HepG2 (cell line): Measurements from ENCODE around the gene PPIB. TPM values are rescaled to one million over a fixed set of nuclear protein-coding genes. Genes with fewer than 3 reads are reported as not detected.

Experiments
- ADNP ChIP-seq: sonication (generic); formaldehyde crosslinking; IDR thresholded peaks from 2 replicates; pipeline ENCODE4 v1.4.0; 2020; ENCODE audit warnings: missing genetic modification reagents
- ARID2 ChIP-seq: sonication (generic); formaldehyde crosslinking; IDR thresholded peaks from 2 replicates; pipeline ENCODE4 v1.8.1; 2022; ENCODE audit warnings: mild to moderate bottlenecking, missing genetic modification reagents, borderline replicate concordance
- FOXA3 ChIP-seq: IDR thresholded peaks from 2 replicates; pipeline ENCODE4 v1.6.1; 2016; ENCODE audit warnings: missing genetic modification reagents, missing compliant biosample characterization
- IKZF4 ChIP-seq: sonication (generic); formaldehyde crosslinking; IDR thresholded peaks from 2 replicates; pipeline ENCODE4 v1.5.1; 2020; ENCODE audit warnings: borderline replicate concordance, mild to moderate bottlenecking, low read depth, missing genetic modification reagents; ENCODE audit errors: not compliant biosample characterization
- MXD4 ChIP-seq: IDR thresholded peaks from 2 replicates; pipeline ENCODE4 v1.6.1; 2016; ENCODE audit warnings: mild to moderate bottlenecking, missing biosample characterization, missing genetic modification reagents
- PHF20 ChIP-seq: sonication (generic); formaldehyde crosslinking; IDR thresholded peaks from 2 replicates; pipeline ENCODE4 v1.5.0; 2020; ENCODE audit warnings: mild to moderate bottlenecking, missing genetic modification reagents
- ZNF367 ChIP-seq: sonication (generic); formaldehyde crosslinking; IDR thresholded peaks from 2 replicates; pipeline ENCODE4 v1.4.0; 2020; ENCODE audit warnings: missing genetic modification reagents, borderline replicate concordance
- ZNF589 ChIP-seq: sonication (generic); formaldehyde crosslinking; conservative IDR thresholded peaks from 2 replicates; pipeline ENCODE4 v1.8.0; 2022; ENCODE audit warnings: mild to moderate bottlenecking, moderate library complexity, missing genetic modification reagents
- ZNF614 ChIP-seq: IDR thresholded peaks from 2 replicates; pipeline ENCODE4 v1.6.1; 2018; ENCODE audit warnings: missing biosample characterization, missing genetic modification reagents, inconsistent platforms, borderline replicate concordance
- ZNF652 ChIP-seq: IDR thresholded peaks from 2 replicates; pipeline ENCODE4 v1.6.1; 2016; ENCODE audit warnings: low read depth, borderline replicate concordance
- ZNF780A ChIP-seq: sonication (generic); formaldehyde crosslinking; IDR thresholded peaks from 2 replicates; pipeline ENCODE4 v1.8.0; 2022; ENCODE audit warnings: mild to moderate bottlenecking, missing genetic modification reagents, moderate library complexity
- polyA plus RNA-seq, 8 experiments: library from polyadenylated mRNA; depleted of rRNA in 3 of 8; stranded (reverse) in 7 of 8; unstranded in 1 of 8; fragments of >200 nt; fragmentation: Illumina TruSeq in 4 of 8; extraction: Trizol in 4 of 8; gene quantifications; 2 replicates each; pipeline versions ENCODE4 v1.2.1 to v1.2.3, GENCODE V29; 2011 to 2016; ENCODE audit warnings: low read depth in 4 of 8, missing spikeins in 1 of 8, mixed read lengths in 1 of 8; ENCODE audit not compliant: insufficient read depth in 1 of 8
- total RNA-seq, 5 experiments: library from RNA; depleted of rRNA; stranded (reverse); fragments of >200 nt; fragmentation: Illumina TruSeq; extraction: Trizol; gene quantifications; 2 replicates each; pipeline ENCODE4 v1.2.3, GENCODE V29; 2016; ENCODE audit warnings: low read depth in 1 of 5
- TF ChIP-seq, protein P1 (sequence below): sonication (generic); formaldehyde crosslinking; IDR thresholded peaks from 2 replicates; pipeline ENCODE4 v1.5.0; 2020; ENCODE audit warnings: missing genetic modification reagents, mild to moderate bottlenecking, borderline replicate concordance
- TF ChIP-seq, protein P2 (sequence below): sonication (generic); formaldehyde crosslinking; IDR thresholded peaks from 2 replicates; pipeline ENCODE4 v1.4.0; 2020; ENCODE audit warnings: missing genetic modification reagents
- TF ChIP-seq, protein P3 (sequence below): fragments of 450-650 bp; IDR thresholded peaks from 2 replicates; pipeline ENCODE4 v1.6.1; 2017; ENCODE audit warnings: mild to moderate bottlenecking
- TF ChIP-seq, protein P4 (sequence below): sonication (generic); formaldehyde crosslinking; IDR thresholded peaks from 2 replicates; pipeline ENCODE4 v1.8.1; 2023; ENCODE audit warnings: mild to moderate bottlenecking, missing genetic modification reagents
- TF ChIP-seq, protein P5 (sequence below): sonication (generic); formaldehyde crosslinking; IDR thresholded peaks from 2 replicates; pipeline ENCODE4 v1.5.0; 2020; ENCODE audit warnings: mild to moderate bottlenecking, missing genetic modification reagents

Gene PPIB
- total and polyA plus RNA-seq, 2 of the 13 experiments (the other 11 are each of a cell fraction or from before 2014, with no cell fraction given): 780 to 882 TPM

DNA sequence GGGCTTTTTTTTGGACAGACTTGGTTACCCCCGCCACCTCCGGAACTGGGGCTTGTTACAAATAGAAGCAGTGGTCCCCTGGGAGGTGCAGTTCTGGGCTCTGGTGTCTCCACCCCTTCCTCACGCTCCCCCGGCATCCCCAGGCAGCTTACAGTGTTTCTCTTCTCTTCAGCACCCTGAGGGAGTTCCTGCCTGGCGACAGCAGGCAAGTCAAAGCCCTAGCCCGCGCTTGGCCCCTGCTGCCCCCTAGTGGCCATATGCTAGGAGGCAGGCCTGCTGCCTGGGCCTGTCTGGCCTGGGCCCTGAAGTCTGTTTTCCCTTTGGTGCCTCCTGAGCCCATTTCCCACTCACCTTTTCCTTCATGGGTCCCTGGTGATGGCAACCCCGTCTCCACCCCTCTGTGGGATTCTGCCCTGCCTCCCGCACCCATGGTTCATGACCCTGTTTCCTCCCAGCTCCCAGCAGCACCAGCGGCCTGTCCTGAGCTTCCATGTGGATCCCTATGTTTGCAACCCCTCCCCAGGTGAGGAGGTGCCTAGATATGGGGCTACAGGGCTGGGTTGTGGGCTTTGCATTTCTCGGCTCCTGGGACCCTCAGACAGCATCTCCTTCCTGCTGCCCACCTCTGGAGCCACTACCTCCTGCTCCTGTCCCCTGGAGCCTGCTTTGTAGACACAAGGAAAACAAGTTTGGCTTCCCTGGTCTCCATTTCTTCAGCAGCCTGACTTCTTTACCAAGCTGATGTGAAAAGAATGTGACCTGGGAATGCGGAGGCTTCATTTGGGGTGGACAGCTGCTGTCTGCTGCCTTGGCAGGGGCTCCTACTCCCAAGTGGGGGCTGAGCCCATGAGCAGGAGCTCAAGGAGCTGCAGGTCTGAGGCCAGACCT lies 9.1 kb downstream of the PPIB start (continued):
- TF ChIP-seq, protein P1, sequence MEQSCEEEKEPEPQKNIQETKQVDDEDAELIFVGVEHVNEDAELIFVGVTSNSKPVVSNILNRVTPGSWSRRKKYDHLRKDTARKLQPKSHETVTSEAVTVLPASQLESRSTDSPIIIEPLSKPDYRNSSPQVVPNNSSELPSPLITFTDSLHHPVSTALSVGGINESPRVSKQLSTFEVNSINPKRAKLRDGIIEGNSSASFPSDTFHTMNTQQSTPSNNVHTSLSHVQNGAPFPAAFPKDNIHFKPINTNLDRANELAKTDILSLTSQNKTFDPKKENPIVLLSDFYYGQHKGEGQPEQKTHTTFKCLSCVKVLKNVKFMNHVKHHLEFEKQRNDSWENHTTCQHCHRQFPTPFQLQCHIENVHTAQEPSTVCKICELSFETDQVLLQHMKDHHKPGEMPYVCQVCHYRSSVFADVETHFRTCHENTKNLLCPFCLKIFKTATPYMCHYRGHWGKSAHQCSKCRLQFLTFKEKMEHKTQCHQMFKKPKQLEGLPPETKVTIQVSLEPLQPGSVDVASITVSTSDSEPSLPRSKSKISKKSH (CRISPR knock-in tag): no peak
- TF ChIP-seq PHF20 (CRISPR knock-in tag) (no peak), MXD4 (CRISPR knock-in tag) (no peak), ZNF367 (no peak), ZNF780A (no peak), ADNP (CRISPR knock-in tag) (no peak), IKZF4 (no peak), FOXA3 (CRISPR knock-in tag) (no peak; the same call in 1 of the 2 replicates), ARID2 (CRISPR knock-in tag) (no peak), ZNF652 (CRISPR knock-in tag) (no peak), ZNF614 (CRISPR knock-in tag) (peak; percentile 34; the same call in 1 of the 2 replicates), ZNF589 (CRISPR knock-in tag) (no peak)
- TF ChIP-seq, protein P2, sequence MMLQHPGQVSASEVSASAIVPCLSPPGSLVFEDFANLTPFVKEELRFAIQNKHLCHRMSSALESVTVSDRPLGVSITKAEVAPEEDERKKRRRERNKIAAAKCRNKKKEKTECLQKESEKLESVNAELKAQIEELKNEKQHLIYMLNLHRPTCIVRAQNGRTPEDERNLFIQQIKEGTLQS (CRISPR knock-in tag): no peak
- TF ChIP-seq, protein P3, sequence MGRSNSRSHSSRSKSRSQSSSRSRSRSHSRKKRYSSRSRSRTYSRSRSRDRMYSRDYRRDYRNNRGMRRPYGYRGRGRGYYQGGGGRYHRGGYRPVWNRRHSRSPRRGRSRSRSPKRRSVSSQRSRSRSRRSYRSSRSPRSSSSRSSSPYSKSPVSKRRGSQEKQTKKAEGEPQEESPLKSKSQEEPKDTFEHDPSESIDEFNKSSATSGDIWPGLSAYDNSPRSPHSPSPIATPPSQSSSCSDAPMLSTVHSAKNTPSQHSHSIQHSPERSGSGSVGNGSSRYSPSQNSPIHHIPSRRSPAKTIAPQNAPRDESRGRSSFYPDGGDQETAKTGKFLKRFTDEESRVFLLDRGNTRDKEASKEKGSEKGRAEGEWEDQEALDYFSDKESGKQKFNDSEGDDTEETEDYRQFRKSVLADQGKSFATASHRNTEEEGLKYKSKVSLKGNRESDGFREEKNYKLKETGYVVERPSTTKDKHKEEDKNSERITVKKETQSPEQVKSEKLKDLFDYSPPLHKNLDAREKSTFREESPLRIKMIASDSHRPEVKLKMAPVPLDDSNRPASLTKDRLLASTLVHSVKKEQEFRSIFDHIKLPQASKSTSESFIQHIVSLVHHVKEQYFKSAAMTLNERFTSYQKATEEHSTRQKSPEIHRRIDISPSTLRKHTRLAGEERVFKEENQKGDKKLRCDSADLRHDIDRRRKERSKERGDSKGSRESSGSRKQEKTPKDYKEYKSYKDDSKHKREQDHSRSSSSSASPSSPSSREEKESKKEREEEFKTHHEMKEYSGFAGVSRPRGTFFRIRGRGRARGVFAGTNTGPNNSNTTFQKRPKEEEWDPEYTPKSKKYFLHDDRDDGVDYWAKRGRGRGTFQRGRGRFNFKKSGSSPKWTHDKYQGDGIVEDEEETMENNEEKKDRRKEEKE: no peak
- TF ChIP-seq, protein P4, sequence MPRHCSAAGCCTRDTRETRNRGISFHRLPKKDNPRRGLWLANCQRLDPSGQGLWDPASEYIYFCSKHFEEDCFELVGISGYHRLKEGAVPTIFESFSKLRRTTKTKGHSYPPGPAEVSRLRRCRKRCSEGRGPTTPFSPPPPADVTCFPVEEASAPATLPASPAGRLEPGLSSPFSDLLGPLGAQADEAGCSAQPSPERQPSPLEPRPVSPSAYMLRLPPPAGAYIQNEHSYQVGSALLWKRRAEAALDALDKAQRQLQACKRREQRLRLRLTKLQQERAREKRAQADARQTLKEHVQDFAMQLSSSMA: no peak
- TF ChIP-seq, protein P5, sequence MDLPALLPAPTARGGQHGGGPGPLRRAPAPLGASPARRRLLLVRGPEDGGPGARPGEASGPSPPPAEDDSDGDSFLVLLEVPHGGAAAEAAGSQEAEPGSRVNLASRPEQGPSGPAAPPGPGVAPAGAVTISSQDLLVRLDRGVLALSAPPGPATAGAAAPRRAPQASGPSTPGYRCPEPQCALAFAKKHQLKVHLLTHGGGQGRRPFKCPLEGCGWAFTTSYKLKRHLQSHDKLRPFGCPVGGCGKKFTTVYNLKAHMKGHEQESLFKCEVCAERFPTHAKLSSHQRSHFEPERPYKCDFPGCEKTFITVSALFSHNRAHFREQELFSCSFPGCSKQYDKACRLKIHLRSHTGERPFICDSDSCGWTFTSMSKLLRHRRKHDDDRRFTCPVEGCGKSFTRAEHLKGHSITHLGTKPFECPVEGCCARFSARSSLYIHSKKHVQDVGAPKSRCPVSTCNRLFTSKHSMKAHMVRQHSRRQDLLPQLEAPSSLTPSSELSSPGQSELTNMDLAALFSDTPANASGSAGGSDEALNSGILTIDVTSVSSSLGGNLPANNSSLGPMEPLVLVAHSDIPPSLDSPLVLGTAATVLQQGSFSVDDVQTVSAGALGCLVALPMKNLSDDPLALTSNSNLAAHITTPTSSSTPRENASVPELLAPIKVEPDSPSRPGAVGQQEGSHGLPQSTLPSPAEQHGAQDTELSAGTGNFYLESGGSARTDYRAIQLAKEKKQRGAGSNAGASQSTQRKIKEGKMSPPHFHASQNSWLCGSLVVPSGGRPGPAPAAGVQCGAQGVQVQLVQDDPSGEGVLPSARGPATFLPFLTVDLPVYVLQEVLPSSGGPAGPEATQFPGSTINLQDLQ (CRISPR knock-in tag): no peak
